Heart left ventricle (tissue), 16 donors: ENCODE measurements around the gene NELFCD. TPM values are rescaled to one million over a fixed set of nuclear protein-coding genes. Genes with fewer than 3 reads are reported as not detected.

Experiments used
- ATAC-seq, 4 donors: fragments of 200-7000 bp; cut with Tn5 transposase; one replicate each; pipeline ENCODE4 v1.9.1; 2020 to 2022; ENCODE audit warnings: moderate library complexity in 4 of 4, mild to moderate bottlenecking in 3 of 4, moderate number of reproducible peaks in 1 of 4
- DNase-seq, 5 donors: peaks; one replicate each; pipeline ENCODE4 v3.0.0-alpha.2; 2020
- H3K27ac ChIP-seq, 12 donors: fragments of 200-600 bp; sonication (generic) in 4 of 12; one replicate each; pipeline versions ENCODE4 v1.5.0 to v1.8.0; 2016 to 2022; ENCODE audit warnings: mild to moderate bottlenecking in 2 of 12
- H3K27me3 ChIP-seq, 9 donors: fragments of 200-600 bp; sonication (generic) in 2 of 9; one replicate each; pipeline versions ENCODE4 v1.5.1 to v1.8.0; 2016 to 2022; ENCODE audit warnings: mild to moderate bottlenecking in 3 of 9
- H3K36me3 ChIP-seq, 9 donors: fragments of 200-600 bp; sonication (generic) in 2 of 9; one replicate each; pipeline versions ENCODE4 v1.5.0 to v1.8.0; 2018 to 2022; ENCODE audit warnings: mild to moderate bottlenecking in 2 of 9
- H3K4me1 ChIP-seq, 12 donors: fragments of 200-600 bp; sonication (generic) in 4 of 12; one replicate each; pipeline versions ENCODE4 v1.5.0 to v1.8.0; 2016 to 2022; ENCODE audit warnings: mild to moderate bottlenecking in 3 of 12
- H3K4me3 ChIP-seq, 12 donors: fragments of 200-600 bp; sonication (generic) in 4 of 12; one replicate each; pipeline versions ENCODE4 v1.5.0 to v1.8.0; 2017 to 2022; ENCODE audit warnings: mild to moderate bottlenecking in 9 of 12, moderate library complexity in 4 of 12
- H3K9me3 ChIP-seq, 12 donors: fragments of 200-600 bp; sonication (generic) in 4 of 12; one replicate each; pipeline versions ENCODE4 v1.5.0 to v1.8.0; 2016 to 2022; ENCODE audit warnings: mild to moderate bottlenecking in 1 of 12
- CTCF ChIP-seq, 12 donors: fragments of 200-600 bp; sonication (generic) in 4 of 12; IDR thresholded peaks; one replicate each; pipeline versions ENCODE4 v1.5.0 to v1.8.0; 2018 to 2022; ENCODE audit warnings: antibody characterized with exemption in 12 of 12, mild to moderate bottlenecking in 5 of 12
- POLR2A ChIP-seq, 2 donors: fragments of 450-650 bp; IDR thresholded peaks; one replicate each; pipeline ENCODE4 v1.6.1; 2017; ENCODE audit warnings: antibody characterized with exemption in 2 of 2, mild to moderate bottlenecking in 2 of 2, moderate library complexity in 2 of 2
- WGBS, 4 donors: extraction: QIAGEN DNeasy Blood & Tissue Kit in 2 of 4; methylation state at CpG; one replicate each; pipeline versions ENCODE4 v1.1.5 to v1.1.7; 2013 to 2018; 5-methylcytosine and 5-hydroxymethylcytosine counted together
- intact Hi-C, 10 donors: fragments of 100-400 bp; cut with DNase I; formaldehyde crosslinking; loops; one replicate each; pipeline versions ENCODE4 v1.11.1 to v1.14.2; 2022
- polyA plus RNA-seq, 2 donors: library from polyadenylated mRNA; stranded (reverse); fragments of 200-250 nt; gene quantifications; one replicate each; pipeline ENCODE4 v1.2.3, GENCODE V29; 2013
- total RNA-seq, 9 donors: library from RNA; depleted of rRNA in 2 of 9; stranded (reverse); fragments of >200 nt in 2 of 9; fragmentation: NEBNext Ultra II Directional in 3 of 9; extraction: Animal tissue kit (Norgen Biotek cat#: 25700) in 3 of 9; gene quantifications; one replicate each; pipeline versions ENCODE4 v1.1.0 to v1.2.4, GENCODE V29; 2016 to 2023
- donor health status: ischemic (EF 13 %, LVEDD 7.1; RV severe dilation, severe dysfunction).
- donor health status: healthy with polysubstance abuse.
- donor health status: DM: no; HTN: yes; CAD: no.
- donor health status: DM: no; HTN: no; CAD: no.
- donor health status: ischemic (EF 25% LVEDD 6.9; RV normal size, moderate dysfunction).
- donor health status: ischemic (EF 25% LVEDD 5.7; RV mildly dilated, moderate dysfunction).
- donor health status: healthy.
- donor health status: DM: yes; HTN: yes; CAD: no.
- donor health status: ischemic (EF 35%, LVEDD 5.7; RV mildly dilated, moderate dysfunction).
- donor health status: nonischemic (EF 11% LVEDD 7.7; RV severe dilation, severe dysfunction).
- donor health status: DM: yes; HTN: yes; CAD: no.
- donor health status: PGD.
- donor health status: ischemic (EF 29% LVEDD 5.4; RV normal size, mild dysfunction).
- donor health status: nonischemic (EF 23%, LVEDD 6.1; RV moderate dilation, normal function).

The NELFCD gene
- total and polyA plus RNA-seq, 11 donors, result 21.7 to 43.8 (median 26.5) TPM

DNA sequence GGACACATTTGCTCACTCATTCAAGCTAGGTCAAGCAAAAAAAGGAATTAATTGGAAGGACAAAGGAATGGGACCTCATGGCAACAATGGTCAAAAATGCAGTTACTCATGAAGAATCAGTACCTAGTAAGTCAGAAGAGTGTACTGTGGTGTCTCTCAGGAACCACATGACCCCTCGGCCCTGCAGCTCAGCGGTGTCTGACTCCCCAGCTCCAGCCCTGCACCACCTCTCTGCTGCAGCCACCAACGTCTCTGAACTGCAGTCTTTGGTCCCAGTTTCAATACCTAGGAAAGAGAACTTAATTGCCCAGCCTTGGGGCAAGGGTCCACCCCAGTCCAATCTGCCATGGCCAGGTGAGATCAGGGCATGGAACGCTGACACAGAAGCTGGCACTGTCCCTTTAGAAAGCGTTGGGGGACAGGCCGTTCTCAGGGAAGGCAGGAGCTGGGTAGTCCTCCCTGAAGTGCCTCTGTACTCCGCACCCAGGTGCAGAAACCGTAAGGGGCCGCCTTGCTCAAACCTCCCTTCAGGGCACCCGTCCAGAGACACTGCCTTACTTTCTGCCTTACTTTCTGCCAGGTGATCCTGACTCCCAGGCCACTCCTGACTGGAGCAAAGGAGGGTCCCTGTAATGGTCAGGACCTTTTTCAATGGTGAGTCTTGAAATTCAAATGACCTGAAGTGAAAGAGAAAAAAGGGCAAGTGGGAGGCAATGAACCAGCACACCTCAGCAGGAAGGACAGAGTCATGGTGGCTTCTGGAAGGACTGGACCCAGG is 13.2 kb upstream of the NELFCD start:
- TF ChIP-seq CTCF (IDR thresholded peaks at IDR 0.05) (no peak), POLR2A (IDR thresholded peaks at IDR 0.05) (no peak)
- 77 to 87% (median 85%) methylated on average over 10 of the region's 10 CpGs for WGBS, 4 donors
- intact Hi-C loops, result no loop called here
- DNase-seq (no peak), ATAC-seq (no peak)
- Histone ChIP-seq H3K27ac (no peak overlapping the region), H3K9me3 (peaks cover 0 to 20% (median 3%) of the 10 kb centered on the region in 12 donors), H3K27me3 (no peaks in the 10 kb centered on the region), H3K36me3 (no peaks in the 10 kb centered on the region), H3K4me3 (no peak overlapping the region), H3K4me1 (no peaks in the 10 kb centered on the region)

DNA sequence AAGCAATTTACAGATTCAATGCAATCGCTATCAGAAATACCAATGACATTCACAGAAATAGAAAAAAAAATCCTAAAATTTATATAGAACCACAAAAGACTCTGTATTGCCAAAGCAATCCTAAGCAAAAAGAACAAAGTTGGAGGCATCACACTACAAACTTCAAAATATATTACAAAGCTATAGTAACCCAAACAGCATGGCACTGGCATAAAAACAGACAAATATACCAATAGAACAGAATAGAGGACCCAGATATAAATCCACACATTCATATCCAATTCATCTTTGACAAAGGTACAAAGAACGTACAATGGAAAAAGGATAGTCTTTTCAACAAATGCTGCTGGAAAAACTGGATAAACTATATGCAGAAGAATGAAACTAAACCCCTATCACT is 11.6 kb upstream of the NELFCD start:
- Histone ChIP-seq H3K4me1 (peaks cover 0 to 5% (median 0%) of the 10 kb centered on the region in 12 donors), H3K36me3 (no peaks in the 10 kb centered on the region), H3K4me3 (no peak overlapping the region), H3K27ac (no peak overlapping the region), H3K9me3 (peaks cover 0 to 13% (median 3%) of the 10 kb centered on the region in 12 donors), H3K27me3 (no peaks in the 10 kb centered on the region)
- 66 to 91% (median 75%) methylated on average over 2 of the region's 2 CpGs for WGBS, 4 donors
- ATAC-seq, result no peak
- DNase-seq, result no peak
- no peak for TF ChIP-seq CTCF (IDR thresholded peaks at IDR 0.05)
- TF ChIP-seq POLR2A (IDR thresholded peaks at IDR 0.05), result no peak
- intact Hi-C loops, result no loop called here

- H3K4me3 ChIP-seq, result no peak overlapping the region
- H3K4me1 ChIP-seq, result peaks cover 0 to 6% (median 0%) of the 10 kb centered on the region in 12 donors
- TF ChIP-seq CTCF (IDR thresholded peaks at IDR 0.05) (no peak), POLR2A (IDR thresholded peaks at IDR 0.05) (no peak)
- H3K27me3 ChIP-seq, result no peaks in the 10 kb centered on the region
- no peak overlapping the region for H3K27ac ChIP-seq
- DNase-seq (no peak), ATAC-seq (no peak)
- H3K9me3 ChIP-seq, result peaks cover 0 to 20% (median 4%) of the 10 kb centered on the region in 12 donors
- intact Hi-C loops, result no loop called here
- no peaks in the 10 kb centered on the region for H3K36me3 ChIP-seq
- 77 to 89% (median 86%) methylated on average over 1 of the region's 1 CpG for WGBS, 4 donors
Measured at GRCh38 chr20:58970146-58970545, 10.9 kb upstream of the NELFCD start.

DNA sequence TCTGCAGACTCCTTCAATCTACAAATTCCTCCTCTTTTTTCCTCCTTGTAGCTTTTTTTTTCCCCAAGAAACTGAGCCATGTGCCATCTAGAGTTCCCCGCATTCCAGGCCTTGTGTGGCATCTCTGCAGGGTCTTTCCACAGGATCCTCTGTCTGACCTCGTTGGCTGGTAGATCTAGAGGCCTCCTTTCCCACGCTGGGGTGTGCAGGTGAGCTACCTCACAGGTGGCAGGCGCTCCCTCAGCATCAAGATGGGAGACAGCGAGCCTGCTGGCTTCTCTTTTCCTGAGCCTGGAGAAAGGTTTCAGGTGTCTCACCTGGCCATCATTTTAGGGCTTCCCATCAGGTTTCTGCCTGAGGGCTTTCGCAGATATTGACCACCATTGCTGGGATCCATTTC is 9.6 kb upstream of the NELFCD start:
- Histone ChIP-seq H3K4me1 (peaks cover 0 to 6% (median 0%) of the 10 kb centered on the region in 12 donors), H3K36me3 (no peaks in the 10 kb centered on the region), H3K27me3 (no peaks in the 10 kb centered on the region), H3K4me3 (no peak overlapping the region), H3K9me3 (peaks cover 0 to 33% (median 14%) of the 10 kb centered on the region in 12 donors), H3K27ac (no peak overlapping the region)
- DNase-seq, result no peak
- intact Hi-C loops, result no loop called here
- ATAC-seq, result no peak
- WGBS, 4 donors, result 83 to 85% (median 83%) methylated on average over 6 of the region's 6 CpGs
- TF ChIP-seq POLR2A (IDR thresholded peaks at IDR 0.05) (no peak), CTCF (IDR thresholded peaks at IDR 0.05) (no peak)
